MCF 10A (cell line): ENCODE measurements around the gene CHST5. TPM values are rescaled to one million over a fixed set of nuclear protein-coding genes. Genes with fewer than 3 reads are reported as not detected.

Experiments
- BruUV-seq: library from RNA; stranded (reverse); fragments of 400-500 nt; replicated peaks from 2 replicates; lab custom pipeline; 2021; lab: Mats Ljungman, UMichigan
- CTCF ChIA-PET: fragments of 300-600 bp; sonication (Branson Sonifier 250); formaldehyde crosslinking; extraction: SDS; loops from one replicate; lab custom pipeline; 2021; ENCODE audit warnings: antibody characterized with exemption, inconsistent platforms; lab: Yijun Ruan, JAX
- POLR2A ChIA-PET: fragments of 300-600, 350-650 bp; sonication (Branson Sonifier 250); formaldehyde crosslinking; extraction: SDS; loops from one replicate; lab custom pipeline; 2020; ENCODE audit warnings: antibody characterized with exemption, inconsistent platforms; lab: Yijun Ruan, JAX
- DNase-seq: peaks from one replicate; pipeline ENCODE4 v3.0.0-alpha.2; 2018; ENCODE audit not compliant: unreplicated experiment
- H3K27ac Mint-ChIP-seq: one replicate; pipeline ENCODE4 v1.8.0; 2022; ENCODE audit warnings: mild to moderate bottlenecking, low read depth, mixed read lengths; ENCODE audit not compliant: unreplicated experiment
- H3K27me3 Mint-ChIP-seq: one replicate; pipeline ENCODE4 v1.8.0; 2022; ENCODE audit warnings: mixed read lengths; ENCODE audit not compliant: insufficient read depth, unreplicated experiment
- H3K36me3 Mint-ChIP-seq: one replicate; pipeline ENCODE4 v1.8.0; 2022; ENCODE audit warnings: mild to moderate bottlenecking, moderate library complexity, mixed read lengths; ENCODE audit not compliant: insufficient read depth, unreplicated experiment
- H3K4me1 Mint-ChIP-seq: one replicate; pipeline ENCODE4 v1.8.0; 2022; ENCODE audit warnings: mixed read lengths; ENCODE audit not compliant: insufficient read depth, unreplicated experiment
- H3K4me3 Mint-ChIP-seq: one replicate; pipeline ENCODE4 v1.8.0; 2022; ENCODE audit warnings: mild to moderate bottlenecking, moderate library complexity, mixed read lengths; ENCODE audit not compliant: unreplicated experiment
- H3K9me3 Mint-ChIP-seq: one replicate; pipeline ENCODE4 v1.8.0; 2022; ENCODE audit warnings: mixed read lengths; ENCODE audit not compliant: unreplicated experiment
- intact Hi-C: fragments of 100-400 bp; cut with micrococcal nuclease; formaldehyde crosslinking; loops from 2 replicates; pipeline ENCODE4 v1.14.1; 2022
- total RNA-seq: library from RNA; stranded (reverse); gene quantifications from 2 replicates; pipeline ENCODE4 v1.2.3, GENCODE V29; 2022
- TF ChIP-seq, protein P1 (sequence below): fragments of 200-600 bp; IDR thresholded peaks from one replicate; pipeline ENCODE4 v1.8.0; 2022; ENCODE audit warnings: antibody characterized with exemption, mild to moderate bottlenecking; ENCODE audit not compliant: unreplicated experiment

Gene CHST5
- total RNA-seq, 1 experiment from 2014 or later: not detected

DNA sequence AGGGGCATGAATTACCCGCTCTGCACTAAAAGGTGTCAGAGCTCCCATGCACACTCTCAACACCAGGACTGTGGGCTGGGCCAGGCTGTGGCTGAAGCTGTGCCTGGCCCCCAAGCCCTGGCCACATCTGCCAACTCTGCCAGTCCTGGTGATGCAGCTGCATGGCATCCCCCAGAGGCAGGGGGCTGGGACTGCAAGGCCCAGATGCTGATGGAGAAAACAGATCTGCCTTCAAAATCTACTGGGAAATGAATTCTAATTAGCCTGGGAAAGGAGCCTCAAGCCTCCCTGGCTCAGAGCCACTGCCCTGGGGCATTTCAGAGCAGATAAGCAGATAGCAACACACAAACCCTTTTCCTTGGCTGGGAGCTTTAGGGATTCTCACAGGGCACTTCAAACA lies 44.0 kb downstream of the CHST5 start:
- TF ChIP-seq, protein P1, sequence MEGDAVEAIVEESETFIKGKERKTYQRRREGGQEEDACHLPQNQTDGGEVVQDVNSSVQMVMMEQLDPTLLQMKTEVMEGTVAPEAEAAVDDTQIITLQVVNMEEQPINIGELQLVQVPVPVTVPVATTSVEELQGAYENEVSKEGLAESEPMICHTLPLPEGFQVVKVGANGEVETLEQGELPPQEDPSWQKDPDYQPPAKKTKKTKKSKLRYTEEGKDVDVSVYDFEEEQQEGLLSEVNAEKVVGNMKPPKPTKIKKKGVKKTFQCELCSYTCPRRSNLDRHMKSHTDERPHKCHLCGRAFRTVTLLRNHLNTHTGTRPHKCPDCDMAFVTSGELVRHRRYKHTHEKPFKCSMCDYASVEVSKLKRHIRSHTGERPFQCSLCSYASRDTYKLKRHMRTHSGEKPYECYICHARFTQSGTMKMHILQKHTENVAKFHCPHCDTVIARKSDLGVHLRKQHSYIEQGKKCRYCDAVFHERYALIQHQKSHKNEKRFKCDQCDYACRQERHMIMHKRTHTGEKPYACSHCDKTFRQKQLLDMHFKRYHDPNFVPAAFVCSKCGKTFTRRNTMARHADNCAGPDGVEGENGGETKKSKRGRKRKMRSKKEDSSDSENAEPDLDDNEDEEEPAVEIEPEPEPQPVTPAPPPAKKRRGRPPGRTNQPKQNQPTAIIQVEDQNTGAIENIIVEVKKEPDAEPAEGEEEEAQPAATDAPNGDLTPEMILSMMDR: peak; percentile 17
- Mint-ChIP-seq H3K27ac (no peak overlapping the region), H3K36me3 (peaks cover 5% of the 10 kb centered on the region), H3K9me3 (no peaks in the 10 kb centered on the region), H3K4me1 (peaks cover 5% of the 10 kb centered on the region), H3K27me3 (no peaks in the 10 kb centered on the region), H3K4me3 (no peak overlapping the region)
- CTCF ChIA-PET: interaction anchor here (0.8 to 1.5 kb wide), 7 partner anchors 8 to 26 kb away, joined by 3 to 9 read pairs (median 3); no protein-coding TSS in a partner anchor
- BruUV-seq: no TSS peak
- intact Hi-C loops: no loop called here
- POLR2A ChIA-PET: interaction anchor here (1.1 kb wide), 1 partner anchor 74 kb away, joined by 3 read pairs; the partner anchor contains the start of gene GABARAPL2
- DNase-seq: no peak

DNA sequence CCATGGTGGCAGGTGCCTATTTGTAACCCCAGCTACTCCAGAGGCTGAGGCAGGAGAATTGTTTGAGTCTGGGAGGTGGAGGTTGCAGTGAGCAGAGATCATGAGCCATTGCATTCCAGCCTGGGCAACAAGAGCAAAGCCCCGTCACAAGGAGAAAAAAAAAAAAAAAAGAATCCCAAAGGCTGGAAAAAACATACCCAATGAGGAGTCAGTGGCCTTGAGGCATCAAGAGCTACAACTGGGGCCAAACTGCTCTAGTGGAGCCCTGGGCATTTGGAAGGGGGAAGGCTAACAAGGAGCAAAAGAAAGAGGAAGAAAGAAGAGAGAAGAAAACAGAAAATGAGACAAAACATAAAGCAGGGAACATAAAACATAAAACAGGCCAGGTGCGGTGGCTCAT lies 47.6 kb downstream of the CHST5 start:
- intact Hi-C loops: no loop called here
- Mint-ChIP-seq H3K27me3 (no peaks in the 10 kb centered on the region), H3K27ac (no peak overlapping the region), H3K4me3 (no peak overlapping the region), H3K36me3 (no peaks in the 10 kb centered on the region), H3K4me1 (peaks cover 28% of the 10 kb centered on the region), H3K9me3 (no peaks in the 10 kb centered on the region)
- BruUV-seq: no TSS peak
- CTCF ChIA-PET: interaction anchor here (0.7 to 4.0 kb wide), 2 partner anchors 29 to 67 kb away, joined by 7 to 18 read pairs; partner anchors contain the start of gene TMEM231
- POLR2A ChIA-PET: no interaction called here
- TF ChIP-seq, protein P1: no peak
- DNase-seq: no peak

DNA sequence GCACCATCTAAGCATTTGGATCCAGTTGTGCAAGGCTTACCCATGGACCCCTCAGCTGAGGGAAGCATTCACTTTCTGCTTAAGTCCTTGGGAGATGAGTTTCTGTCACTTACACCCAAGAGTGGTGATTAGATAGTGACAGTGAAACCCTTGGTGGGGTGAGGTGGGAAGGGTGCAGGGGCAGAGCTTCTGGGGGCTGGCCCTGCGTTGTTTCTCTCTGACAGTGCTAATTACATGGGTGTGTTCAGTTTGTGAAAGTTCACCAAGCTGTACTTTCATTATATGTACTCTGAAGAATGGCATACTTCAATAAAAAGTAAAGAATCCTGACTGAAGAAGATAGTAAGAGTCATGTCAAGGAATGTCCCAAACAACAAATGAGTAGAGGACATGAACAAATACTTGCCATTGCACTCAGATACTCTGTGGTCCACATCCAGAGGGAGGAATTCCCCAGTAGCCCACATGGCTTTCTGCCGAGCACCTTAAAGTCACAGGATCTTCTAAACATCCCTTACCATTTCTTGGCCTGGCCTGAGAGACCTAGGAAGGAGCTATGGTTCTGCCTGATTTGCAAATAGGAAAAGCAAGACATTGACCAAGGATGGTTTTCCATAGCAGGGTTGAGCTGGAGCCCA lies 49.1 kb downstream of the CHST5 start:
- H3K4me1 Mint-ChIP-seq: peaks cover 36% of the 10 kb centered on the region
- ChIA-PET CTCF (interaction anchor here (0.8 to 4.0 kb wide), 5 partner anchors 11 to 109 kb away, joined by 3 to 37 read pairs (median 16); partner anchors contain the start of gene TMEM170A), POLR2A (interaction anchor here (0.5 to 6.7 kb wide), 13 partner anchors 10 to 1704 kb away, joined by 3 to 46 read pairs (median 4); partner anchors contain the start of genes CFDP1, GABARAPL2, KARS1 and TERF2IP)
- DNase-seq: no peak
- BruUV-seq: no TSS peak
- H3K4me3 Mint-ChIP-seq: no peak overlapping the region
- TF ChIP-seq, protein P1: no peak
- H3K36me3 Mint-ChIP-seq: peaks cover 6% of the 10 kb centered on the region
- no peaks in the 10 kb centered on the region for H3K9me3 Mint-ChIP-seq
- intact Hi-C loops: no loop called here
- peak overlapping the region; percentile 70 for H3K27ac Mint-ChIP-seq
- H3K27me3 Mint-ChIP-seq: no peaks in the 10 kb centered on the region

DNA sequence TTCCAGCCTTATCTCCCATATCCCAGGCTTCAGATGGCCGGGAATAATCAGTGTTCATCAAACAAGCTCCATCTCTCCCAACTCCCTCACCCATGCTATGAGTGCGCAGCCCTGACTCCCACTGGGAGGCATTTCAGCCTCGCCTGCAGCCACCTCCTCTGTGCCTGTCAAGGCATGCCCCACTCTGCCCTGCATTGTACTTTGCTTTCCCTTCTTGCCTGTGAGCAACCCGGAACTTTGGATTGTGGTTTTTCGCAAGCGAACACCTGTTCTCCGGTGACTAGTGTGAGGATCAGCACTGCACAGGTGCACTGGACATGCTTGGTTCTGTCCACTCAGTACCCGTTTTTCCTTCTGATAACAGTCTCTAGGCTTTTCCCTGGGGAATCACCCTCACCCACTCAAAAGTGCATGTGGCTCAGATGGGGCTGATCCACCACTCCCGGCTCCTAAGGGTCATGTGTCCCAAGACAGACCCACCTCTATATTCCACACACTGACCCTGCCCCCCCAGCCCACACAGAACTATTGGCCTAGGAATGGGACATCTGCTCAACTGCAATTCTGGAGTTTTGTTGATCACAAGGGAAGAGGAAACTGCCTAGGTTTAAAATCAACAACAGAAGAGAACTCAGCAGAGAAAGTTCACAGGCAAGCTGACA lies 49.8 kb downstream of the CHST5 start:
- ChIA-PET POLR2A (interaction anchor here (0.5 to 6.7 kb wide), 19 partner anchors 10 to 1704 kb away, joined by 3 to 46 read pairs (median 4); partner anchors contain the start of genes CFDP1, GABARAPL2, KARS1 and TERF2IP), CTCF (interaction anchor here (0.5 to 4.0 kb wide), 9 partner anchors 10 to 278 kb away, joined by 3 to 37 read pairs (median 5); partner anchors contain the start of gene TMEM170A)
- peak; percentile 95 for DNase-seq
- no peaks in the 10 kb centered on the region for H3K27me3 Mint-ChIP-seq
- H3K4me3 Mint-ChIP-seq: peak overlapping the region; percentile 37
- BruUV-seq: no TSS peak
- intact Hi-C loops: no loop called here
- H3K4me1 Mint-ChIP-seq: peaks cover 36% of the 10 kb centered on the region
- peaks cover 6% of the 10 kb centered on the region for H3K36me3 Mint-ChIP-seq
- peak overlapping the region; percentile 70 for H3K27ac Mint-ChIP-seq
- TF ChIP-seq, protein P1: no peak
- no peaks in the 10 kb centered on the region for H3K9me3 Mint-ChIP-seq
